ENCODE data around the gene CREBBP.

- TF ChIP-seq CTCF (conservative IDR thresholded peaks at IDR 0.05; ENCODE audit: low read depth, low read length) (no peak), EZH2 (IDR thresholded peaks at IDR 0.05; ENCODE audit: borderline replicate concordance, low read depth, low read length, poor library complexity, severe bottlenecking) (no peak)
Observed at GRCh38 chr16:3712861-3713372, 167.6 kb downstream of the CREBBP start.

Measured in A673 (cell line).